T-helper 22 cell (primary cell): ENCODE data around the gene ADAM19.
"Not testable (repeated sequence)": the region's sequence is repeated elsewhere in the genome, so short reads cannot be mapped to it uniquely, and the experiment has no call there.

Experiments
- DNase-seq: peaks from one replicate; pipeline ENCODE4 v3.0.0-alpha.2; 2020; ENCODE audit warnings: low read depth

ADAM19 gene

GRCh38 chr5:157482702-157483101 lies 92.9 kb downstream of the ADAM19 start:
- DNase-seq = not testable (repeated sequence)

GRCh38 chr5:157481666-157482065 lies 93.9 kb downstream of the ADAM19 start:
- DNase-seq = no peak

GRCh38 chr5:157481265-157481664 lies 94.3 kb downstream of the ADAM19 start:
- DNase-seq = no peak

- no peak for DNase-seq
Observed at GRCh38 chr5:157479612-157480510, 95.7 kb downstream of the ADAM19 start.

GRCh38 chr5:157479166-157479565 lies 96.4 kb downstream of the ADAM19 start:
- no peak for DNase-seq

GRCh38 chr5:157478726-157479125 lies 96.8 kb downstream of the ADAM19 start:
- DNase-seq = no peak

GRCh38 chr5:157477814-157478494 lies 97.6 kb downstream of the ADAM19 start:
- no peak for DNase-seq

DNA sequence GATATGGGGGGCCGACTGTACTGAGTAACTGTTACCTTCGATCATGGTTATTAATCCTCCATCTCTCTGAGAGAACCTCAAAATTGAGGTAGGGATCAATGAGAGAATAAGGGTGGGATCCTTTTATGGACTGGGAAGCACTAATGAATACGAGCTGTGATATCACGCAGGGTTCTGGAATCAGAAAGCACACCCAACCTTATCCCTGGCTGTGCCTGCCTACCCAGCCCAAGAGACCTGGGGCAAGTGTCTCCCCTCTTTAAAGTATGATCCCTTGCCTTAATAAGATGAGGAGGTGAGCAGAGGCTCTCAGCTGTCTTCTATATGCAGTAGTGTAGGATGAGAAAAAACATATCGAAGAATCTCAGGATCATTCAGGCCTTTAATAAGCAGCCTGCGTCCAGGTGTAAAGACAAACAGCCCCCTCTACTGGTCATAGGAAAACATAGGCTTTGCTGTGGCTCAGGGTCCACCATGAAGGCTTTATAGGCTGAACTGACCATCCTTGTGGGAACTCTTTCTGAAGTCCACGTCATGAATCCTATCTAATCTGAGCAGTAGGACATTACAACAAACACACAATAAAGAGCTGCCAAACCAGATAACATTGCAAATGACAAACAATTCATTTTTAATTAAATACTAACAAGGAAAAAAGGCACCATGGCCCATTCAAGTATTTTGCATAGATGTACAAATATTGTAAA lies 98.7 kb downstream of the ADAM19 start:
- no peak for DNase-seq

GRCh38 chr5:157475432-157475831 lies 100.1 kb downstream of the ADAM19 start:
- DNase-seq = no peak

GRCh38 chr5:157473383-157474320 lies 101.9 kb downstream of the ADAM19 start:
- DNase-seq = no peak

DNA sequence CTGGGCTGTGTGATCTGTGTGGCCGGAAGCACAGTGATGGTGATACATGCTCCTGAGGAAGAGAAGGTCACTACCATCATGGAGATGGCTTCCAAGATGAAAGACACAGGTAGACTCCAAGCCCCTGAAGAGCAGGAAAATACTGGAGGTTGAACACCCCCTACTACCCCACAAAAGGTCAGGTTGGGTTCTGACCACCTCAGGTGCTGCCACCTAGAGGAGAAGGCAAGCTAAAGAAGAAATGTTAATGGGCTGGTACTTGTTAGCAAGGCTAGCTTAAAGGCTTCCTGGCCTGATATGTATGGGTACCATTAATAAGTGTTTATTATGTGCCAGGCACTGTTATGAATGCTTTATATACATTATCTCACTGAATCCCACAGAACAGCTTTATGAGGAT lies 103.9 kb downstream of the ADAM19 start:
- DNase-seq = no peak

DNA sequence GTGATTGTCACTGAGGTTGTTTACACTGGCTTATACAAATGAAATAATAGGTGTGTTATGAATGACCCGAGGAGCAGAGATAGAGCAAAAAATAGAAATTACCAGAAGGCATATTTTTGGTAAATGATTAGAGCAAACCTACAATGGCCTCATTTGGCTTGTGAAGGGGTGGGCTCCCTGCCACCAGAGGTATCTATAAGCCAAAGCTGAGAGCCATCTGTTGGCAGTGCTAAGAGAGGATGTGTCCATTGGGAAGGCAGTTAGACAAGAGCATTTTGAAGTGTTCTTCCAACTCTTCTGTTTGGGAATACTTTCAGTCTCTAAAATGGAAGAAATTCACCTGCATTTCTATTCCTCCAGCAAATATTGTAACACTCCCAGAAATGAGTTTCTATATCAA lies 104.9 kb downstream of the ADAM19 start:
- no peak for DNase-seq

DNA sequence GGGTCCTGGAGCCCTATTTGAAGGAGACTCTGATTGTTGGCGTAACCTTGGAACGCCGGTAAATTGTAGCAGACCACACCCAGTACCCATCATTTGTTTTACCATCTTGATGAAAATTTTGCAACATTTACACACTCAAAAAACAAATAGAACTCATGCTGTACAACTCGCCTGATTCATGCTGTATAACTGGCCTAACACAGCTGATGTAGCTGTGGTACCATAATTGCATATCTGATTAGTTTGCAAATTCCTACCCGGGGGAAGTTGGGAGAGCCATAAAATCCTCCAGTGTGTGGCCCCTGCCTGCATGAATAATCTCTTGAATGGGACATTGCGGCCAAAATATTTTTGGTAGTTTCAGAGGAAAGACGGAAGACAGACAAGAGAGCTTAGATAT lies 105.9 kb downstream of the ADAM19 start:
- DNase-seq = no peak

DNA sequence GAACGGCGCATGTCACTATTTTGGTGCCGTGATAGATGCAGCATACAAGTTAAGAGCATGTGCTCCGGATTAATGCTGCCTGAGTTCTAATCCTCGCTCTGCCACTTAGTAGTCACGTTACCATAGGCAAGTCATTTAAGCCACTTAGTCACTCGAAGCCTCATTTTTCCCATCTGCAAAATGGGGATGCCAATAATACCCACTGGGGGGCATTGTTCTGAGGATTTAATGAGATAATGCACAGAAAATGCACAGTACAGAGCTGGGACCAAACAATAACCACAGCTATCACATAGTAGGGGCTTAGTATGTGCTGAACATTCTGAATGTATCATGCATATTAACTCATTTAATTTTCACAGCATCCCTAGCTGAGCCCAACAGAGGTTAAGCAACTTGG lies 106.5 kb downstream of the ADAM19 start:
- DNase-seq = no peak

GRCh38 chr5:157468293-157468965 lies 107.1 kb downstream of the ADAM19 start:
- DNase-seq = no peak

DNA sequence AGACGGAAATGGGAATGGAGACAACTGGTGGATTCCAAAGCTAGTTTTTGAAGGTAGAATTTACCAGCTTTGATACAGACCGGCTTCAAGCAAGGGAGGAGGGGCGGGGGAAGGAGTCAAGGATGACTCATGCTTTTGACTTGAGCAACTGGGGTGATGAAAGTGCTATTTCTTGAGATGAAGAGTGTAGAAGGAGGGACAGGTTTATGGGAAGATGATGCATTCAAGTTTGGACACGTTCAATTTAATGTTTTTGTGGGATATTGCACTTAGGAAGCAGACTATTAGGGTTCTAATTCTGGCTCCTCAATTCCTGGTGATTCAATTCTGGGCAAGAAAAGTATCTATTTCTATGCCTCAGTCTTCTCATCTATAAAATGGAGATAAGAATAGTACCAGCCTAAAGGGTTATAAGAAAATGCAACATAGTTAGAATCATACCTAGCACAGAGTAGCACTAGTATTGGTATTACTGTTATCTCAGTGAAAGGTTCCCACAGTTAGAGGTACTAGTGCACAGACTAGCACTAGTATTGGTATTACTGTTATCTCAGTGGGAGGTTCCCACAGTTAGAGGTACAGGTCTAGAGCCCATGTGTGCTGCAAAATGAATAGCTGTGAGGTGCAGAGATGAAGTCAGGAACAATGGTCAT lies 110.9 kb downstream of the ADAM19 start:
- DNase-seq = no peak

DNA sequence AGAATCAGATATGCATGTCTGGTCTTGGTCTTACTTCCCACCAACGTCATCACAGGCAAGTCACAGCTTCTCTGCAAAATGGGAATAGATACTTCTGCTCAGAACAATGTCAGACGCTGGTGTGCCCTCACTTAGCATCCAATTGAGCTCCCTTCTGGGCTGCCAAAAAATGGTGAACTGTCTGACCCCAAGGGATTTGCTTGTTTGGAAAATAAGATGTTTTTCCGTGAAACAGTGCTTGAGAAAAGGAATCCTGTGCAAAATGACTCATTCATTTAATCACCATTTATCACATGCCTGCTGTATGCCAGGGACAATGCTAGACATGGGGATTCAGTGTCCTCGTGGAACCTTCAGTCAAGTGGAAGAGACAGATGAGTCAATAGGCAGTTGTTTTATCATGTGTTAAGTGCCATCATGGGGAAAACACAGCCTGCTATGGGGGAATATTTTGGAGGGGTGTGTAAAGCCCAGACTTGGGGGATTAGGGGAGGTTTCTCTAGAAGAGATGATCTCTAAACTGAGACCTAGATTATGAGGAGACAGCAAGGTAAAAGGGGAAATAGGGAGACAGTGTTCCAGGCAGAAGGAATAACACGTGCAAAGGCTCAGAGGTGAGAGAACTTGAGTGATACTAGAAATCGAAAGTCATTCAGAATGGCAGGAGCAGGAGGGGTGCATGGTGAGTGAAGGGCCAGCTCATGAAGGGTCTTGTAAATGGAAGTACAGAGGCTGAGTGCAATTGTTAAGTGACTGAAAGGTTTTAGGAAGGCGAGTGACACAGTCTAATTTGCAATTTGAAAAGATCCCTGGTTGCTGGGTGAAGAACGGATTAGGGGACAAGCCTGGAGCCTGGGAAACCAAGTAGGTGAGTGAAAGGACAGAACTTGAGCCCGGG lies 111.7 kb downstream of the ADAM19 start:
- DNase-seq = no peak

DNA sequence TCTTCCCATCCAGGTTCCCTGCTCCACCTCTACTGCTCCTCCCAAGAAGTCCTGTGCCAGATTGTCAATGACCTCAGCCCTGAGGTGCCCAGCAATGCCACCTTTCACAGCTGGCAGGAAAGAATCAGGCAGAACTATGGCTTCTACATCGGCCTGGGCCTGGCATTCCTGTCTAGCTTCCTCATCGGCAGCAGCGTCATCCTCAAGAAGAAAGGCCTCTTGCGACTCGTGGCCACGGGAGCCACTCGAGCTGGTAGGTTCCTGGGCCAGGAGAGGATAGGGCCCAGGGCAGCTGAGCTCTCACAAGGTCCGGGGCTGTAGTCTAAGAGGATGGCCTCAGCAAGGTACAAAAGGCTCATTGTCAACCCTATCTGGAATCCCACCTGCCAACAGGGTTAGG lies 112.5 kb downstream of the ADAM19 start:
- DNase-seq = no peak
